ENCODE results near the gene MPRIP.

Gene MPRIP

DNA sequence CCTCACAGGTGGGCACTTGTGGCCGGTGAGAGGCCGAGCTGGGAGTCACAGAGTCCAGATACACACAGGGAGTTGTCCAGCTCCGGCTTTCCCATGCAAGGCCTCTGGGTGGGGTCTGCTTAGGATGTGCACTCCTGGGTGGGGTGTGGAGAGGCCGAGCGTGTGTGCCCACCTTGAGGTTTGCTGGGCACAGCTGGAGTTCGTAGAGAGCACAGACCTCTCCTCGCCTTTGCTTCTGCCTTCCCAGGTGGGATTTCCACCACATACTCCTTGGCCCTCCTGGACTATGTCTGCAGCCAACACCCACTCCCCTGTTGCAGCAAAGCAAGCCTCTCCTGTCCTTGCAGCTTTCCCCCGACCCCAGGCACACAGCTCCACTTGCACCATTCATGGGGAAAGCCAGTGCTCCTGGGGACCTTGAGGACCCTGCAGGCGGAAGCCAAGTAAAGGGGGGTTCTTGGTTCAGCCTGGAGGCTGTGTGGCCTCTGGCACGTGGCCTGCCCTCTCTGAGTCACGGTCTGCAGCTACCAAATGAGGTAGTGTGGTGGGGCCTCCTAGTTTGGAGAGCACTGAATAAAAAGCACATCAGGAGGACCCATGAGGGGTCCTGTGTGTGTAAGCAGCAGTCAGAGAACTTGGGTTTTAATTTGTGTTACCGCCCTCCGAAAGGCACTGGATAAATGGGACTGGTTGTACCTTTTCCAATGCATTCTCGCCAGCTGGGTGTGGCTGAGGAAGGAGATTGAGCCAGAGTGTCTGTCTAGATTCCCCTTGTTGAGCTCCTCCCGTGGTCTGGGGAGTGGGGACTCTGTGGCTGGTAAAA lies 31.5 kb downstream of the MPRIP start:
- DNase-seq (ENCODE audit: insufficient read length, low spot score) (no peak), FAIRE-seq (no peak)
- TF ChIP-seq POU2F2 (IDR thresholded peaks at IDR 0.05; ENCODE audit: low read depth, low read length) (no peak), TAF1 (IDR thresholded peaks at IDR 0.05; ENCODE audit: low read depth, low read length) (no peak), POLR2A (IDR thresholded peaks at IDR 0.05; ENCODE audit: low read depth, low read length) (no peak), POLR2AphosphoS5 (IDR thresholded peaks at IDR 0.05; ENCODE audit: low read depth, low read length) (no peak)

DNA sequence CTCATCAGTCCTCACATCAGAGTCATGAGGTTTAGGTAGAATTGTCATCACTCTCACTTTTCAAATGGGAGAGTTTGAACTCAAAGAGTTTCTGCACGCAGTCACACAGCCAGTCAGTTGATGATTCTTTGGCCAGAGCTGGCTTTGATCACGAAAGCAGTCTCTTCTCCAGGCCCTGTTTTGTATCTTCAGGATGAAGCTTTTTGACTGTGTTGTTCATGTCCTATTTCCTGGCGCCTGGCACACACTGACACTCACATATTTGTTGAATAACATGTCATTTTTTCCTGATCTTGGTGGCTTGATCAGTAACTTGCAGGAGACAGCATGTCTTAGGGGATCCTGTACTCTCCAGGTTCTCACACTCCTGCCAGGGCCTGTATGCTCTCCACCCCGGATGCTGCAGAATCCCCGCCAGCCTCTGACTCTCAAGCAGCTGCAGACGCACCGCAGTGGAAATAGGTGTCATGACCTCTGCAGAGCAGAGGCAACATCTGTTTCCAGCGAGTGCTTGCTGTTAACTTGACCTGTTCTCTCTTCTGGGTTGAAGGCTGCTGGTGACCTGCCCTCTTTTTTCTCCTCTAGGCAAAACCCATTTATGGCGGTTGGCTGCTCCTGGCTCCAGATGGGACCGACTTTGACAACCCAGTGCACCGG lies 33.0 kb downstream of the MPRIP start:
- TF ChIP-seq POLR2A (IDR thresholded peaks at IDR 0.05; ENCODE audit: low read depth, low read length) = no peak
- no peak for TF ChIP-seq PAX5 (IDR thresholded peaks at IDR 0.05; ENCODE audit: insufficient read depth, low read length, severe bottlenecking)
- TF ChIP-seq POLR2AphosphoS5 (IDR thresholded peaks at IDR 0.05; ENCODE audit: low read depth, low read length) = no peak
- TF ChIP-seq TAF1 (IDR thresholded peaks at IDR 0.05; ENCODE audit: low read depth, low read length) = no peak
- no peak for TF ChIP-seq POU2F2 (IDR thresholded peaks at IDR 0.05; ENCODE audit: low read depth, low read length)
- TF ChIP-seq SPI1 (IDR thresholded peaks at IDR 0.05; ENCODE audit: low read depth, low read length) = no peak
- no peak for DNase-seq (ENCODE audit: insufficient read length, low spot score)
- FAIRE-seq = no peak

DNA sequence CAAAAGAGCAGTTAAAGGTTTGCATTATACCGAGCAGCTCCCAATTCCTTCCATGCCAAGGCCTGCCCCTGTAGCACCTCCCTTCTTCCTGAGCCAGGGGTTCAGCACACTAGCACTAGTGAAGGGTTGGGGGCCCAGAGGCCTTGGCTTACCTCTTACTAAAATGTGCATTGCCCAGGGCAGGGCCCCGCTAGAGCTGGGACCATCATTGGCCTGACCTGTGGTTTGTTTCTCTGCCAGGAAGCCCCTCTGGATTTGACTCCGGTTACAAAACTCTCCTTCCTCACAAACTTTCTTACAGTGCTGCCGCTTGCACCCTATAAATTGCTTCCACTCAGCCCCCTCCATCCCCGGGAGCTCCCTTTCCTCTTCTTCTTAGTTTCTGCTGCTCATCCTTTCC lies 33.8 kb downstream of the MPRIP start:
- DNase-seq (ENCODE audit: insufficient read length, low spot score) (no peak), FAIRE-seq (no peak)
- no peak for TF ChIP-seq SPI1 (IDR thresholded peaks at IDR 0.05; ENCODE audit: low read depth, low read length)
- no peak for TF ChIP-seq POU2F2 (IDR thresholded peaks at IDR 0.05; ENCODE audit: low read depth, low read length)
- TF ChIP-seq POLR2A (IDR thresholded peaks at IDR 0.05; ENCODE audit: low read depth, low read length) = no peak
- TF ChIP-seq TAF1 (IDR thresholded peaks at IDR 0.05; ENCODE audit: low read depth, low read length) = no peak
- no peak for TF ChIP-seq POLR2AphosphoS5 (IDR thresholded peaks at IDR 0.05; ENCODE audit: low read depth, low read length)
- TF ChIP-seq PAX5 (IDR thresholded peaks at IDR 0.05; ENCODE audit: insufficient read depth, low read length, severe bottlenecking) = no peak

DNA sequence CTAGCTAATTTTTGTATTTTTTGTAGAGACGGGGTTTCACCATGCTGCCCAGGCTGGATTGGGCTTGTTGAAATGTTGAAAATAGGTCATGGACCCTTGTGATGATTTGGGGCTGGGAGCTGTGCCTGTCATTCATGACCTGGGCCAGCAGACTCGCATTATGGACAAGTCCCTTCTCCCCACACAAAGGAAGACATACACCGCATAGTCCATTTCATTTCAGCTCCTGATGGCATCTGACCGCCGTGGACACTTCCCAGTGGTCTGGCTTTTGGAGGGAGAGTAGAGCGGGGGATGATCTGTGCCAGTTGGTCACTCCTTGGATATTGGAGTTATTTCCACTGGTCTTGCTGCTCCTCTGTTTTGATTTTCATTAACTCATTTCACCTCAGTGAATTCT lies 34.8 kb downstream of the MPRIP start:
- DNase-seq (ENCODE audit: insufficient read length, low spot score) = no peak
- TF ChIP-seq PAX5 (IDR thresholded peaks at IDR 0.05; ENCODE audit: insufficient read depth, low read length, severe bottlenecking) = no peak
- no peak for TF ChIP-seq TAF1 (IDR thresholded peaks at IDR 0.05; ENCODE audit: low read depth, low read length)
- no peak for TF ChIP-seq POU2F2 (IDR thresholded peaks at IDR 0.05; ENCODE audit: low read depth, low read length)
- no peak for TF ChIP-seq POLR2AphosphoS5 (IDR thresholded peaks at IDR 0.05; ENCODE audit: low read depth, low read length)
- no peak for TF ChIP-seq SPI1 (IDR thresholded peaks at IDR 0.05; ENCODE audit: low read depth, low read length)
- no peak for TF ChIP-seq POLR2A (IDR thresholded peaks at IDR 0.05; ENCODE audit: low read depth, low read length)
- FAIRE-seq = no peak

DNA sequence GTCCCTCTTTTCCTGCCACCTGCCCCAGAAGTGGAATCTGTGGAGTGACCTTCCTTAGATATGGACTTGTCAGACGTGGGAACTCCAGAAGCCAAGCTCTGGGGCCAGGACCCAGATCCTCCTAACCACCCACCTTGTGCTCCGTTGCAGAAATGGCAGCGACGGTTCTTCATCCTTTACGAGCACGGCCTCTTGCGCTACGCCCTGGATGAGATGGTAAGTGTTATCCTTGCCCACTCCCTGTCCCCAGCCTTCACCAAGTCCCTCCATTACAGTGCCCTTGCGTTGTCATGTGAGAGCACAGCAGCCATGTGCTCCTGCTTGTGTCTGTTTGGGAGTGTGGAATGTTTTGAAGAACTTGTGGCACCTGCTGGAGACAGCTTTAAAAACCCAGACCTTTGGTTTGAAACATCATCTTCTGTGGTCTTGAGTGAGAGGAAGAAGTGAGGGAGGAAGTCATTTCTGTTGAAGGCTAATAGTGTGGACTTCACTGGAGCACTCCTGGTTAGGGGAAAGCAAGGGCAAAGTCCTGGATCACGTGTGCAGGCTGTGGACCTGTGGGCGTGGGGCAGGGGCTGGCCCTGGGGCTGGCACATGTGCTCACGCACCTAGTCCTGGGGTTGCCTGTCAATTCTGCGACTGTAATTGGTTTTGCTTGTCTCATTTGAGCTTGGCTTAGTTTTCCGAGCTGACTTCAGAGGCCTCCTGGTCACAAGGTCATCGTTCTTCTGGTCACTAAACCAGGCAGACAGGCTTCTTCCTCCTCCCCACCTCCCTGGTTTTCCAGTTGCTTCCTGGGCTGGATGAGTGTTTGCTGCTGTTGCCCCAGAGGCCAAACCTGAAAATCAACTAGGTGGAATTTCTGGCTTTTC lies 35.8 kb downstream of the MPRIP start:
- FAIRE-seq (no peak), DNase-seq (ENCODE audit: insufficient read length, low spot score) (no peak)
- TF ChIP-seq POLR2AphosphoS5 (IDR thresholded peaks at IDR 0.05; ENCODE audit: low read depth, low read length) (no peak), POU2F2 (IDR thresholded peaks at IDR 0.05; ENCODE audit: low read depth, low read length) (no peak), PAX5 (IDR thresholded peaks at IDR 0.05; ENCODE audit: insufficient read depth, low read length, severe bottlenecking) (no peak), TAF1 (IDR thresholded peaks at IDR 0.05; ENCODE audit: low read depth, low read length) (no peak), SPI1 (IDR thresholded peaks at IDR 0.05; ENCODE audit: low read depth, low read length) (no peak), POLR2A (IDR thresholded peaks at IDR 0.05; ENCODE audit: low read depth, low read length) (no peak)

DNA sequence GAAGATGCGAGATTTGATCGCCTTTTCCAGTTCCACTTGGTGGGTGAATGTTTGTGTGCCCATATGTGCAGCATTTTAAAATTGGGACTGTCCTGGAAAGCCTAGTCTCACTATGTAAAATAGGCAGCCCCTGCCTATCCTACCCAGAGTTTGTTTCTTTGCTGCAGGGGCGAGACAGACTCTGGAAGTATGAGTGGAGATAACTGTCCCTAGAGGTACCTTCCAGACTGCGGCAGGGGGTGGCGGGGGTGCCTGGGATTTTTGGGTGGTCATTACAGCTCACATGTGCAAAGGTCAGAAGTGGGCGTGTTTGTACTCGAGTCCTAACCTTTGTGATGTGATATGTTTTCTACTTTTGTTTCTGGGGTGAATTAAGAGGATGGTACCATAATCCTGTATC lies 36.6 kb downstream of the MPRIP start:
- FAIRE-seq = no peak
- DNase-seq (ENCODE audit: insufficient read length, low spot score) = no peak
- no peak for TF ChIP-seq TAF1 (IDR thresholded peaks at IDR 0.05; ENCODE audit: low read depth, low read length)
- TF ChIP-seq PAX5 (IDR thresholded peaks at IDR 0.05; ENCODE audit: insufficient read depth, low read length, severe bottlenecking) = no peak
- no peak for TF ChIP-seq POLR2AphosphoS5 (IDR thresholded peaks at IDR 0.05; ENCODE audit: low read depth, low read length)
- no peak for TF ChIP-seq POLR2A (IDR thresholded peaks at IDR 0.05; ENCODE audit: low read depth, low read length)
- TF ChIP-seq POU2F2 (IDR thresholded peaks at IDR 0.05; ENCODE audit: low read depth, low read length) = no peak
- no peak for TF ChIP-seq SPI1 (IDR thresholded peaks at IDR 0.05; ENCODE audit: low read depth, low read length)

DNA sequence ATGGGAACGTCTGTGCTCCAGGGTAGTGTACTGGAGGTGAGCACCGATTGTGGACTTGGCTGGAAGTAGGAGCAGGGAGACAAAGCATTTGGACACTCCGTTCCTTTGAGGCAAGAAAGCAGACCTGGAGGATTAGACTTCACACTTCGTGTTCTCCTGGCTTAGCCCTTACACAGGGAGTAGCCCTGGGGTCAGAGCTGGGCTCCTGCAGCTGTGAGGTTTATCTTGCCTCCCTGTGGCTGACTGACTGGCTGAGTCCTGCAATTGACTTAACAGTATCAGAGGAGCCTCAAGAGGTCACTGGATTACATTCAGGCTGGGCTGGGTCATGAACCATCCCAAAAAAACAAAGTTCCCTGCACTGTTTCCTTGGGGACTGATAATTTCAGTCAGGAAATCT lies 37.1 kb downstream of the MPRIP start:
- no peak for DNase-seq (ENCODE audit: insufficient read length, low spot score)
- TF ChIP-seq POLR2AphosphoS5 (IDR thresholded peaks at IDR 0.05; ENCODE audit: low read depth, low read length) (no peak), SPI1 (IDR thresholded peaks at IDR 0.05; ENCODE audit: low read depth, low read length) (no peak), TAF1 (IDR thresholded peaks at IDR 0.05; ENCODE audit: low read depth, low read length) (no peak), PAX5 (IDR thresholded peaks at IDR 0.05; ENCODE audit: insufficient read depth, low read length, severe bottlenecking) (no peak), POLR2A (IDR thresholded peaks at IDR 0.05; ENCODE audit: low read depth, low read length) (no peak), POU2F2 (IDR thresholded peaks at IDR 0.05; ENCODE audit: low read depth, low read length) (no peak)
- no peak for FAIRE-seq

DNA sequence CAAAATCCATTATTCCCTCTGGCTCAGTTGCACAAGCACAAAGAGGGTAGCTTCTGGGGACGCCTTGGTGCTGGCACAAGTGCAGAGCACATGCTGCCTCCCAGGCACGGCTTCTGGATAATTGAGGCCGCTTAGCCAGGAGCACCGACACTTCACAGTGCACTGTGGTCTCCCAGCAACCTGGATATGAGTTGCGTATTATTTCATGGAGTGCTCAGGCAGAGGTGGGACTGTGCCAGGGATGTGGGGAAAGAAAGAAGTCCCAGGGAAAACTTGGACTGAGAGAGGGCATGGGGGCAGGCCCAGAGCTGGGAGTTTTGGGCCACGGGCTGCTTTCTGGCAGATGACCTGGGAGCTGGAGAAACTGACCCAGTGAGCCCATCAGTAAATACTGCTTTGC lies 37.5 kb downstream of the MPRIP start:
- FAIRE-seq (no peak), DNase-seq (ENCODE audit: insufficient read length, low spot score) (no peak)
- no peak for TF ChIP-seq TAF1 (IDR thresholded peaks at IDR 0.05; ENCODE audit: low read depth, low read length)
- no peak for TF ChIP-seq POLR2AphosphoS5 (IDR thresholded peaks at IDR 0.05; ENCODE audit: low read depth, low read length)
- TF ChIP-seq SPI1 (IDR thresholded peaks at IDR 0.05; ENCODE audit: low read depth, low read length) = no peak
- TF ChIP-seq PAX5 (IDR thresholded peaks at IDR 0.05; ENCODE audit: insufficient read depth, low read length, severe bottlenecking) = no peak
- TF ChIP-seq POU2F2 (IDR thresholded peaks at IDR 0.05; ENCODE audit: low read depth, low read length) = no peak
- no peak for TF ChIP-seq POLR2A (IDR thresholded peaks at IDR 0.05; ENCODE audit: low read depth, low read length)

DNA sequence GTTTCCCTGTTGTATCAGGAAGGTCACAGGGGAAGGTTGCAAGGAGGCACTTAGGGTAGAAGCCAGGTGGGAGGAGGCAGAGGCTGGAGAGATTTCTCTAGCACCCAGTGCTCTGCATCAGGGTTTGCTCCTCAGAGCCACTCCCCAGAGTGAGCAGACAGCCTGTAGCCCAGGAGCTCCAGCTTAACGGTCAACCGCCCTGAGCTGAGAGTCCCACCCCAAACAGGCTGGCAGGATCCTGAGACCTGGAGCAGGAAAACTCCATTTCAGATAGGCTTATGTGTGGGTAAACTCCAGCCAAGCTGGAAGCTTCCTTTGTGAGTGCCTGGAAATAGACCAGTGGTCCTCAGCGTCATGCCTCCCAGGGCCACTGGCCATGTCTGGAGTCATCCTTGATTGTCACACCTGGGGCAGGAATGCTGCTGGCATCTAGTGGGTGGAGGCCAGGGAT lies 37.9 kb downstream of the MPRIP start:
- FAIRE-seq = no peak
- TF ChIP-seq PAX5 (IDR thresholded peaks at IDR 0.05; ENCODE audit: insufficient read depth, low read length, severe bottlenecking) = no peak
- no peak for TF ChIP-seq POLR2A (IDR thresholded peaks at IDR 0.05; ENCODE audit: low read depth, low read length)
- no peak for TF ChIP-seq POLR2AphosphoS5 (IDR thresholded peaks at IDR 0.05; ENCODE audit: low read depth, low read length)
- TF ChIP-seq TAF1 (IDR thresholded peaks at IDR 0.05; ENCODE audit: low read depth, low read length) = no peak
- no peak for TF ChIP-seq POU2F2 (IDR thresholded peaks at IDR 0.05; ENCODE audit: low read depth, low read length)
- TF ChIP-seq SPI1 (IDR thresholded peaks at IDR 0.05; ENCODE audit: low read depth, low read length) = no peak

More for the DNA sequence above, 37.9 kb downstream of the MPRIP start:
- DNase-seq (ENCODE audit: insufficient read length, low spot score) = no peak
